ENCODE data around the gene BCKDHB. TPM values are rescaled to one million over a fixed set of nuclear protein-coding genes. Genes with fewer than 3 reads are reported as not detected.

BCKDHB gene
- total RNA-seq, 1 donor from 2014 or later = 28.4 TPM

DNA sequence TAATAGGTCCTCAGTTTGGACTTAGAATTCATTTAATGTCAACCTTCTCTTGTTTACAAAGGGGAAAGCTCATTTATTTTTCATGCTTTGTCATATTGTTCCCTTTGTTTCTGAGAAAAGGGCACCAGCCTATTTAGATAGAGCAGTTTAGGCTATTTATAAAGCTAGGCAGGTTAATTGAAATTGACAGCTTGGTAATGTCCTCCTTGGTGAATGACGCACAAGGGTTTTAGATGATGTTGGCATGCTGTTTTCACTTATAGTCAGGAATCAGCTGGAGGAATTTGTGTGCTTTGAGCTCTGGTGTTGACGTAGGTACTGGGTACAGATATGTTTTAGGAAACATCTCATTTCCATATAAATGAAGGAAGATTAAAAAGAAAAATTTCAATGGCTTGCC lies 45.2 kb downstream of the BCKDHB start:
- H3K9me3 Mint-ChIP-seq = peaks cover 4% of the 10 kb centered on the region
- H3K36me3 Mint-ChIP-seq = peaks cover 9% of the 10 kb centered on the region
- no peak for DNase-seq (ENCODE audit: low spot score in 2 of 2, unreplicated experiment in 2 of 2)
- TF ChIP-seq, protein P1, sequence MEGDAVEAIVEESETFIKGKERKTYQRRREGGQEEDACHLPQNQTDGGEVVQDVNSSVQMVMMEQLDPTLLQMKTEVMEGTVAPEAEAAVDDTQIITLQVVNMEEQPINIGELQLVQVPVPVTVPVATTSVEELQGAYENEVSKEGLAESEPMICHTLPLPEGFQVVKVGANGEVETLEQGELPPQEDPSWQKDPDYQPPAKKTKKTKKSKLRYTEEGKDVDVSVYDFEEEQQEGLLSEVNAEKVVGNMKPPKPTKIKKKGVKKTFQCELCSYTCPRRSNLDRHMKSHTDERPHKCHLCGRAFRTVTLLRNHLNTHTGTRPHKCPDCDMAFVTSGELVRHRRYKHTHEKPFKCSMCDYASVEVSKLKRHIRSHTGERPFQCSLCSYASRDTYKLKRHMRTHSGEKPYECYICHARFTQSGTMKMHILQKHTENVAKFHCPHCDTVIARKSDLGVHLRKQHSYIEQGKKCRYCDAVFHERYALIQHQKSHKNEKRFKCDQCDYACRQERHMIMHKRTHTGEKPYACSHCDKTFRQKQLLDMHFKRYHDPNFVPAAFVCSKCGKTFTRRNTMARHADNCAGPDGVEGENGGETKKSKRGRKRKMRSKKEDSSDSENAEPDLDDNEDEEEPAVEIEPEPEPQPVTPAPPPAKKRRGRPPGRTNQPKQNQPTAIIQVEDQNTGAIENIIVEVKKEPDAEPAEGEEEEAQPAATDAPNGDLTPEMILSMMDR (IDR thresholded peaks at IDR 0.05; ENCODE audit: unreplicated experiment) = no peak
- H3K27ac Mint-ChIP-seq = peak overlapping the region; percentile 44
- H3K4me1 Mint-ChIP-seq = peaks cover 7% of the 10 kb centered on the region
- no peaks in the 10 kb centered on the region for H3K27me3 Mint-ChIP-seq (ENCODE audit: low read depth)
- H3K4me3 Mint-ChIP-seq = no peak overlapping the region

GRCh38 chr6:80154160-80154559 lies 47.7 kb downstream of the BCKDHB start:
- DNase-seq (ENCODE audit: low spot score in 2 of 2, unreplicated experiment in 2 of 2) = no peak
- H3K4me1 Mint-ChIP-seq = peaks cover 7% of the 10 kb centered on the region
- no peak overlapping the region for H3K27ac Mint-ChIP-seq
- TF ChIP-seq, protein P1 (IDR thresholded peaks at IDR 0.05; ENCODE audit: unreplicated experiment) = no peak
- peaks cover 3% of the 10 kb centered on the region for H3K36me3 Mint-ChIP-seq
- H3K9me3 Mint-ChIP-seq = peaks cover 4% of the 10 kb centered on the region
- no peaks in the 10 kb centered on the region for H3K27me3 Mint-ChIP-seq (ENCODE audit: low read depth)
- no peak overlapping the region for H3K4me3 Mint-ChIP-seq

DNA sequence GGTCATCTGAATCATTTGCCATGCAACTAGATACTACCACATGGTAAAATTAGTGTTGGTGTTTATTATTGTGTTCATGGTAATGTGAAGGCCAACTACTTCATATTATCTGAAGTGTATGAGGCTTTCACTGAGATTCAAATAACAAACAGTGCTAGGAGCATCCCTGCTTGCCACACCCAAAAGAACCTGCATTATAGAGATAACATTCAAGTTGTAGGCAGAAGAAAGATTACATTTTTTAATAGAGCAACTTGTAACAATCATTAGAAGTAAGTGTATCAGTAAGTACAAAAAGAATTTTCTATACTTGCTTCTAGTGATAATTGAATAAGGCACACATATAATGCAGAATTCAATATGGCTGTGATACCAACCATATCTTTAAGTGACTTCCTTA lies 49.8 kb downstream of the BCKDHB start:
- Mint-ChIP-seq H3K36me3 (no peaks in the 10 kb centered on the region), H3K27ac (no peak overlapping the region), H3K27me3 (ENCODE audit: low read depth) (no peaks in the 10 kb centered on the region), H3K4me1 (peaks cover 7% of the 10 kb centered on the region), H3K4me3 (no peak overlapping the region), H3K9me3 (no peaks in the 10 kb centered on the region)
- no peak for DNase-seq (ENCODE audit: low spot score in 2 of 2, unreplicated experiment in 2 of 2)
- TF ChIP-seq, protein P1 (IDR thresholded peaks at IDR 0.05; ENCODE audit: unreplicated experiment) = no peak

DNA sequence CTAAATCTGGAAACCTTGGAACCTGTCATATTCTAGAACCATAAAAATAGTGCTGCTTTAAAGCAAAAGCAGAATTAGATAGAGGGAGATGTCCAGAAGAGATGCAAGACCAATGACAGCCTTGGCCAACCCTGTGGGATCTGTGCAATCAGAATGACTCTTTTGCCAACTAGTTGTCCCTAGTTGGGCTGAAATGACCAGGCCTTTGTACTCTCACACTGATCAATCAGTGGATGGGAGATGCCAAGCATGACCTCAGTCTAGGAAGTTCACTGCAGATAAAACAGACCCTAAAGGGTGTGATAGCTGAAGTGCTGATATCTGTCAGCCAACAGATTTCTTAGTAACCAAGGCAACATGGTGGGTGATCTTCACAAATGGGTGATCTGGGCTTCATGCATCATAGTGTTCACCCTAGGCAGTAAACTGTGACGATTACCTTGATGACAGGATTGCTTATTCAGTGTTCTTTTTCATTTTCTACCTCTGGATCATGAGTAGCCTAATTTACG lies 52.1 kb downstream of the BCKDHB start:
- H3K27me3 Mint-ChIP-seq (ENCODE audit: low read depth) = no peaks in the 10 kb centered on the region
- no peaks in the 10 kb centered on the region for H3K36me3 Mint-ChIP-seq
- DNase-seq (ENCODE audit: low spot score in 2 of 2, unreplicated experiment in 2 of 2) = no peak
- H3K4me3 Mint-ChIP-seq = no peak overlapping the region
- H3K27ac Mint-ChIP-seq = no peak overlapping the region
- TF ChIP-seq, protein P1 (IDR thresholded peaks at IDR 0.05; ENCODE audit: unreplicated experiment) = no peak
- H3K4me1 Mint-ChIP-seq = peaks cover 6% of the 10 kb centered on the region
- H3K9me3 Mint-ChIP-seq = no peaks in the 10 kb centered on the region

DNA sequence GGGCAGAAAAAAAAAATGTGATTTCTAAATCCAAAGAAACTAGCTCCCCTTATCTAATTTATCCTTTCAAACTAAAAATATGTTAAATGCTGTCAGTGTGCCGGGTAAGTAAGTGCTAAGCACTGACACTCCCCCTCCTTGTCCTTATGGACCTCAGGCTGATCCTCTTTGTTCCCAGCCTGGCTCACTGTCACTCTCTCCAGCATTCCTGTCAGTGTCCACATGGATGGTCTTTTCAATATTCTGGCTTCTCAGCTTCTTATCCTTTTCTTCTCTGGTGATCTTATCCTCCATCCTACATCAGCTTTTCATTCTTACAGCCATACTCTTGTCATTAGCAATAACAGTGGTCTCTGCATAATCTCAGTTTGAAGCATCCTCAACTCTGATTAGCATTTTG lies 55.0 kb downstream of the BCKDHB start:
- Mint-ChIP-seq H3K4me3 (no peak overlapping the region), H3K27ac (no peak overlapping the region), H3K36me3 (no peaks in the 10 kb centered on the region), H3K4me1 (peaks cover 4% of the 10 kb centered on the region), H3K9me3 (no peaks in the 10 kb centered on the region), H3K27me3 (ENCODE audit: low read depth) (no peaks in the 10 kb centered on the region)
- TF ChIP-seq, protein P1 (IDR thresholded peaks at IDR 0.05; ENCODE audit: unreplicated experiment) = no peak
- DNase-seq (ENCODE audit: low spot score in 2 of 2, unreplicated experiment in 2 of 2) = no peak

DNA sequence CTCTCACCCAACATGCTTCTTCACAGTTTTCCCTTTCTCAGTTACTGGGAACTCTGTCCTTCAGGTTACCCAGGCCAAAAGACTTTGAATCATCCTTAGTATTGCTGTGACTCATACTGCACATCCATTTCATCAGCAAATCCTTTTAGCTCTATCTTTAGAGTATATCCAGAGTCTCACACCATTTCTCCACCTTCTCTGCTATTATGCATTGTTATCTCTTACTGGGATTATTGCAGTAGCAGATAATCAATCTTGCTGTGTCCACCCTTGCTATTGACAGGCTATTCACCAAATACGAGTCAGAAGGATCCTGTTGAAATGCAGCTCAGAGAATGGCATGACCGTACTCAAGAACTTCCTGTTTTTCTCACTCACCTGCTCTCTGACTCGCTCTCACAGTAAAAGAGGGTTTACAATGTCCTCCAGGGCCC lies 57.3 kb downstream of the BCKDHB start:
- H3K4me3 Mint-ChIP-seq = no peak overlapping the region
- peaks cover 2% of the 10 kb centered on the region for H3K36me3 Mint-ChIP-seq
- H3K27ac Mint-ChIP-seq = no peak overlapping the region
- H3K27me3 Mint-ChIP-seq (ENCODE audit: low read depth) = no peaks in the 10 kb centered on the region
- TF ChIP-seq, protein P1 (IDR thresholded peaks at IDR 0.05; ENCODE audit: unreplicated experiment) = no peak
- DNase-seq (ENCODE audit: low spot score in 2 of 2, unreplicated experiment in 2 of 2) = no peak
- H3K4me1 Mint-ChIP-seq = peaks cover 5% of the 10 kb centered on the region
- no peaks in the 10 kb centered on the region for H3K9me3 Mint-ChIP-seq
